Daoy (cell line): ENCODE measurements around the gene KRT33A. TPM values are rescaled to one million over a fixed set of nuclear protein-coding genes. Genes with fewer than 3 reads are reported as not detected.
"Not testable (repeated sequence)": the region's sequence is repeated elsewhere in the genome, so short reads cannot be mapped to it uniquely, and the experiment has no call there.

Source experiments
- DNase-seq: peaks from one replicate; pipeline ENCODE4 v3.0.0-alpha.2; 2015; ENCODE audit warnings: low read depth
- total RNA-seq: library from RNA; depleted of rRNA; stranded (reverse); fragments of >200 nt; shearing (Covaris generic); gene quantifications from 2 replicates; pipeline ENCODE4 v1.2.3, GENCODE V29; 2014

The KRT33A gene
- total RNA-seq, 1 experiment from 2014 or later = not detected

DNA sequence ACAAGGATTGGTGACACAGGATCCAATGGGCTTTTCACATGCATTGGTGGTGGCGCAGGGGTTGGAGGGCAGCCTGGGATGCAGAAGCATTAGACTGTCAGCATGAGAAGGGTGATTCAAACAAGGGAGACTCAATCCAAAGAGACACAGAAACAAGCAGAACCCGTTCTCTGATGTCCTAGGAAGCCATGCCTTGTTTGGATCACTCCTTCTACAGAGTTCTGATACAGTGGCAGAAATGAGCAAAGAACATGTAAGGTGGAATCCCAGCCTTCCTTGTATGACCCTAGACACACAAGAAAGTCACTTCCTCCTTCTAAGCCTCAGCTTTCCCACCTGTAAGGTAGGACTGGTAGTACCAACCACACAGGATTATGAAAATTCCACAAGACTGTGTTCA is 13.3 kb upstream of the KRT33A start:
- no peak for DNase-seq

DNA sequence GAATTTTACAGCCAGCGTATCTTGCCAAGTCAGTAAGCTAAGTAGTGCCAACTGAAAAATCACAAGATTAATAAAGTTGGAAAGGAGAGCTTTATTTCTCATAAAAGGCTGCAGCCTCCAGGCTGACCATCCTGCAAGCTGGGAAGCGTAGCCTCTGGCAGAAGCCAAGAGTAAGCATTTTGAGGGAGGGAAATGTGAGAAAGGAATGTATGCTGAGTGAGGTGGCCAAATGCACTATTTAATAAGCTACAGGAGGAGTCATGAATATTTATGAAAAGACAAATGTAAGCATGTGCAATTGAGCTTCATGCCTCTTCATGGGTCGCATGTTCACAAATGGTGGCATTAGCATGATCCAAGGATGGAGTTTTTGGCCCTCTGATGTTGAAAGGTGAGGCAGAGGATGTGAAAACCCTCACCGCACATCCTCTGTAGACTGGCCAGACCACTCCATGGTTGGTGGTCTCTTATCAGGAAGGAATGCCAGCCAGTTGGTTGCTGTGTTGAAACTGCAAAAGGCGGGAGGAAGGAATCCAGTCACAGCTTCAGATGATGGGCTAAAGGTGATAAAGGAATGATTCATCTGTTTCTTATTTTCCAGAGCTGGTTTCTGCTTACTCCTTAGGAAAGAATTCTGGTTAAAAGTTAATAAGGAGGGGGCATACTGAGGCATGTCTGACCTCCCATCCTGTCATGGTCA is 9.8 kb upstream of the KRT33A start:
- DNase-seq = peak; percentile 86

DNA sequence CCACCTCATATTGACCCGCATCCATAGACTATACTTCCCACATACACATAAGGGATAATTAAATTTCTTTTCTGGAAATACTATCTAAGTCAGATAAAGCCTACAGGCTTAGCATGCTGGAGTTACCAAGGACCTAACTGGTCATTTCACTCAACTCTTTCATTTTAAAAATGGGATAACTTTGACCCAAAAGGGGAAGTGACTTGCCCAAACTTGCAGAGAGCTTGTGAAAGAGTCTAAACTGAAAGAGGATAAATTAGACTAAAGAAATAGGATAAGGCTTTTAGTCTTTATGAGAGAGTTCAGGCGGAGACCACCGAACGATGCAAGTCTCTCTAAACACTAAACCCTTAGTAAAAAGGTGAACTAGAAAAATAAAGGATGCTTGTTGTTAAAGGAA is 3.9 kb upstream of the KRT33A start:
- DNase-seq = no peak

DNA sequence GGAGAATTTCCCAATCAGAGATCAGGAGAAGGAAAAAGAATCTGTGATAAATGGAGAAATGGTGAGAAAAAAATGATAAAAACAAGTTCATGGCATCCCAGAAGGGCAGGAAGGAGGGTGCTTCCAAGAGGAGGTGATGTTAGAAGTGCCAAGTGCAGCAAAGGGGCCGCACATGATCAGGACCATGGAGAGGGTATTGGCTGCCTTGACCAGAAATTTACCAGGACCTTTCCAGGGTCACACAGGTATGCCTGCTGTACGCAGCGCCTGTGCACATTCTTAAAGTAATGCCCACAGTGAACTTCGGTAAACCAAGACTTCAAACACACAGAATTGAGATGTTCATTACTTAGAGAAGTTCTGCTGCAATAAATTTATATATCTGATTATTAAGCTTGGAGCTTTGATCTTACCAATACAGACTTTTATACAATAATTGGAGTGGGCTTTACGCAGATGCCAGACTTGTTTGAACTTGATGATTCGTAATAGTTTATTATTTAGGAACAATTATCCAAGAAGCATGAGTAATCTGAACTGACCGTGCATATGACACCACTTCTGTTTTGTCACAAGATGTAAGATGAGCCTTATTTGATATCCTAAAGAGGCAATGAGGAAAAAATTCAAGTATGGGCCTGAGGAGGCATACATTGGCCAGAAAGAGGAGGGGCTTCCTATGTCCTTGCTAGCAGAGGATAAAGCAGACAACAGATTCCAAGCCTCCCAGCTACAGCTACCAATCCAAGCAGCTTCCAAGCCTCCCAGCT is 2.2 kb upstream of the KRT33A start:
- DNase-seq = no peak

DNA sequence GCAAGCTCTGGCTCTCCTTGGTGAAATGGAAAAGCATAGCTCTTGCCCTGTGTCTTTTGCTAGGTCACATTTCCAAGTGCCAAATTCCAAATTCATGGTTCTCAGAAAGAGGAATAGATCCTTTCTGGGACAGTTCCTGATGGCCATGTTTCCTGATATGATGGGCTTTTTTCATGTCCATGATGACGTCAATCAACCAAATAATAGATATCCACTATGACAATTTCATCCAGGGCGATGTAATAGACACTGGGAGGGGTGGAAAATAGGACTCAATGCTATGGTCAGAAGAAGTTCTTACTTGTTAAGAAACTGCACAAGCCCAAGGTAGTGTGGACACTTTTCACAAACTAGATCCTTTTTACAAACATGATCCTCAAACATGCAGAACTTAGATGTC is 549 bp upstream of the KRT33A start:
- DNase-seq = no peak

DNA sequence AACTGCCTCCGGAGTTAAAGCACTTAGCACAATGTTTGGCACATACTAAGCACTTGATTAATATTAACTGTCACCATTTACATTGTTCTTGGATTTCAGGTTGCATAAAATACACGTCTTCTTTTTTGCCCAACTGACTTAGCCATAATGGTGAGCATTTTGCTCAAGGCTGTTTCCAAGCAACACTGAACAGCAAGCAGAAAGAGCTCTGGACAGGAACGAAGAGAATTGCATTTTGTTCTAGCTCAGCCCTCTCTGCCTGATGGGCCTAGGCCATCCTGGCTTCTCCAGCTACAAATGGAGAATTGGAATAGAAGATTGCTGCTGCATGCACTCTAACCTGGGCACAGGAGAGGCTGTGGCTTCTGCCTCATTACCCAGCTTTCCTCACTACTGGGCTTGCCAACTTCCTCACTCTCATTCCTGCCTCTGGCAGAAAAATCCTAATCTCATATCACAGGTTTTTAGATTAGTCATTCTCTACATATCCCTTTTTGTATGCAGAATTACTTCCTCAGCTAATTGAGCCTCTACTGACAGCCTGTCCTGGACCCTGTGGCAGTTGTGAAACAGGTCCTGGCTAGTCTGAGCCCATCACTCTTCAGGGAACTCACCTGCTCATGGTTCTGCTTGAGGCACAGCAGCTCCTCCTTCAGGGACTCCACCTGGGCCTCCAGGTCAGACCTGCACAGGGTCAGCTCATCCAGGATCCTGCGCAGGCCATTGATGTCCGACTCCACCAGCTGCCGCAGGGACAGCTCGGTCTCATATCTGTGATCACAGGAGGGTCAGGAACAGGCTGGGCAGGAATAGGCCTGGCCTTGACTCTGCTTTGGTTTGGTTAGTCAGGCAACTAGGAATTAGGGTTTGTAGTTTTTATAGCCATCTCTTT is 2.5 kb downstream of the KRT33A start:
- no peak for DNase-seq

DNA sequence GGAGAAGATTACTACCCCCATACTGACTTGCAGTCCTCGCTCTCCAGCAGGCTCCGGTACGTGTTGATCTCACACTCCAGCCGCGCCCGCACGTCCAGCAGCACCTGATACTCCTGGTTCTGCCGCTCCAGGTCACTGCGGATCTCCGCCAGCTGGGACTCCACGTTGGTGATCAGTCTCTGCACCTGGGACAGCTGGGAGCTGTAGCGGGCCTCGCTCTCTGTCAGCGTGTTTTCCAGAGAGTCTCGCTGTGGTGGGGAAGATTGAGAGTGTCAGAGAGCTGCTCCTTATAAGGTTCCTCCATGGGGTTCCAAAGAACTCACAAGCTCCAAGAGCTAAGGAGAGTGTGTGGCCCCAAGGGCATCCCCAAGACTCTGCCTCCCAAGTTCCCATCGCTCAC is 4.2 kb downstream of the KRT33A start:
- DNase-seq = not testable (repeated sequence)

DNA sequence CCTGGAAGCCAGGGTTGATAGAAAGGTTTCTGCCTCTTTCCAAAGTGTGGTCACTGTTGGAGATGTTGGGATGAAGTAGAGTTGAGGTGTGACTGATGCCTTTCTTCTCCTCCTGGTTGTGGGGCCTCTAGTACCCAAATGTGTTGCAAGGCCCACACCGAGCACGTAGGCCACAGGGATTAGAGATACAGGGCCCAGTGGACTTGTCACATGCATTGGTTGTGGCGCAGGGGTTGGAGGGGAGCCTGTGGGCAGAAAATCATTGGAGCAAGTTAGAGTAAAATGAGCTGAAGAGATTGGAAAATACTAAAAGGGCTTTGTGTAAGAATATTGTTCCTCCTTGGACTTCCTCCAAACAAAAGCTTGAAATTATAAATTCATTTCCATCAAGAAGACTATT is 4.6 kb downstream of the KRT33A start:
- DNase-seq = no peak

DNA sequence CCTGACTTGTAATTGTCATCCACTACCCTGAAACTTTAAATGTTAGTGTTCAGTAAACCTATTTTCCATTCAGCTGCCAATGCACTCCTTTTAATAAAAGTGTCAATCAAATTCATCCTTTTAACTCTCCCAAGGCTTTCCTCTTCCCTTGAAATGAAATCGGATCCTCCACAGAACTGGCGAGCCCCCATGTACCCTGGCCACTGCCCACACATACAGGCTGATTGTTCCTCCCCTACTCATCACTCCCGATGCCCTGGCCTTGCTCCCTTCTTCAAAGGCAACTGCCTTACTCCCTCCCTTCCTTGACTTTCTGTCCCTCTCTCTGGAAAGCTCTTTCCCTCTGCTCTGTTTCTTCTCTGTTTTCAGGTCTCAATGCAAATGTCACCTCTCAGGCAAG is 7.6 kb downstream of the KRT33A start:
- DNase-seq = no peak

DNA sequence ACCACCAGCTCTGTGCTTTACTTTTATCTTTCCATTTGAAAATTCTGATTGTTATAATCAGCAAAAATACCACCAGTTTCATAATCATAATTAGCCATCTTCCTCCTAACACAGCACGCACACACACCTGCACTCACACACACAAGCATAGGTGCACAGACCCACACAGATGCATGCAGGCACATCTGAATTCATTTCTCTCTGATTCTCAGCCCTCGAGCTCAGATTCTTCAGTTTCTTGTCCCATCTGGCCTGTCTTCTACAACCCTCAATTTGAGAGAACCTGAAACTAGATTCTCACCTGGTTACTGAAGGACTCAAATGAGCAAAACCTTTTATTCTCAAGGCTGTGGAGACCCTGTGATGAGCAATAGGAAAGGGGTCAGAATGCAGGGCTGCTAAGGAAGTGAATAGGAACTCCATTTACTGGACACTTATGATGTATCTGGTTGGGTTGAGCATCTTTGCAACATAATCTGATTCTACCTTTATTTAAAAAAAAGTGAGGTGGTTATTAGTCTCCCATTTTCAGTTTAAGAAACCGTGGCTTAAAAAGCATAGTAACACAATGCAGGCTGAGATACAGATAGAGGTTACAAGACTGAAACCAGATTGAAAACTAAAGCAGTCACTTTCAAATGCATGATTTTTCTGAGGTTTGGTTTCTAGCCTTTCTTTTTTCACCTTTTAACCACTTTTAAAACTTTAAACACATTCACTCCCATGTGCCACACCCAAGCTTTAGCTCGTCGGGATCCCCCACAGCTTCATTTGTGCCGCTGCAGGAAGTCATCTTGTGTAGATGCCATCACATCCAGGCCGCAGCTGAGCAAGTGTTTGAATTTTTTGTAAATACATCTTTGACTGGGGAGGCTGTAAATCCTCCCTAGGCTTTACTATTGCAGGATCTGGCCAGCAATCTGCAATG is 9.4 kb downstream of the KRT33A start:
- no peak for DNase-seq

DNA sequence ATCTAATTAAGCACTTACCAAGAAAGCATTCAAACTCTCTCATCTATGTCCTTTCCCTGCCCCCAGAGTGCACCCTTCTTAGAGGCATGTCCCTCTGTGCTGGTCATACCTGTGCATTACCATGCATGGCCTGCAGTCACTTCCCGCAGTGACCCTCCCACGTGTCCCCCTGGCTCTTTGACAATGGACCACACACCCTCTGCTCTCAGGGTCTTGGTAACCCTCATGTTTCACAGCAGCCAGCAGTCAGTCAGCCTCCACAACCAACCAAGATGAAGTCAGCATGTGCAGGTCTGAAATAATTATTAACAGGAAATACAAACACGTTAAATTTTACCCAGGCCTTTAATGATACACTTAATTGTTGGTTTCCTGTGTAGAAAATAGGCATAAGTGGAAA is 10.1 kb downstream of the KRT33A start:
- DNase-seq = no peak

DNA sequence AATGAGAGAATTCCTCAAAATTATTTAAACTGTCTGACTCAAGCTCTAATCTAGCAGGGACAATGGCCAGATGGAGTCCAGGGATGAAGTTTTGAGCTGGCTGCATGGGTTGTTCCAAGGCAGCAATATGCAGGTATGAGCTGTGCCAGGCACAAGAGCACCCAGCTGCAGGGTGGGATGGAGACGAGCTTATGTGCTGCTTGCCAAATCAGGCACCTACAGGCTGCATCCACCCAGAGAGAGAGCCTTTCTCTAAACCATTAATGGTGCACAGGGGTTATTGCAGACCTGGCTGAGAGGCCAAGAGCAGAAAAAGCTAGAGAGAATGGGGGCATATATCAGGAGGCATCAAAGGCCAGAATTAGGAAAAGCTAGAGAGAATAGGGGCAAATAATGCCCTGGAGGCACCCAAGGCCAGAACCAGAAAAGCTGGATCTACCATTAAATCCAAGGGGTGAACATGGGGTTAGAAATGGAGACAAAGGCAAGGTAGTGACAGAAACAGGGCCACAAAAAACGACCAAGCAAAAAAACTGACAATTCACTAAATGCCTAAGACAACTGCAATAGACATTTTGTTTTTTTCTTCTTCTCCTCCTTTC is 11.0 kb downstream of the KRT33A start:
- DNase-seq = no peak

DNA sequence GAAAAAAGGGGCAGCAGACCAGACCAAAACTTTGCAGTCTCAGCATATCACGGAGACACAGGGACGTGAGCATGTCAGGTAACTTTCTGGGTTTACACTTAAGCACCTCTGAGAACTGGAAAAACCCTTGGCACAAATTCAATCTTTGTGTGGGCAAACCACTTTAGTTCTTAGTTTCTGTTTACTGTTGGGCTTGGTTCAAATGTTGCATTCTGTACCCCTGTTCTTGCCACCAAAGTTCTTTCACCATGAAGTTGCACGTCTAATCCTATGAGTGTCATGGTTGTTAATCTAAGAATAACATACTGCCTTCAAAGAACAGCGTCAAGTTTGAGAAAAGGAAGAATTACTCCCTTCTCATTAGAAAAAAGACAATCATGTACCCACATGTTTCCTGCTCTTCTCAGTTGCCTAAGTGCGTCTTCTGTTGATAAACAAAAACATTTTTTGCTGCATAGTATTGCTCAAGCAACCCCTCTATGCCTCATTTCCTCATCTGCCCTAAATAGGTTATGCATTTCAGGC is 11.6 kb downstream of the KRT33A start:
- DNase-seq = no peak

DNA sequence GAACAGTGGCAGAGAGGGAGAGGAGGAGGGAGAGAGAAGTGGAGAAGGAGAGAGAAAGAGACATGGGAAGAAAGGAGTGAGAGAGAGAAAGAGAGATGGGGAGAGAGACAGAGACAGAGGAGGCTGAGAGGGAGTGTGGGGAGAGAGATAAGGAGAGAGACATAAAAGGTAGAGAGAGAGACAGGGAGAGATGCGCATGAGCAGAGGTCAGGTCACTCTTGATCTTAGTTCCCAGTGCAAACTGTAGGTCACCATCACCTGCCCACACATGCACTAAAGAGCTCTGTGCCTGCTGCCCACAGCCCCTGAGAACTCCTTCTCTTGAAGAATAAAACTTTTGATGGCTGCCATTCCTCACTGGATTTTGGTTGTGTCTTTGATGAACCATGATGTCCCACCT is 14.9 kb downstream of the KRT33A start:
- DNase-seq = no peak

DNA sequence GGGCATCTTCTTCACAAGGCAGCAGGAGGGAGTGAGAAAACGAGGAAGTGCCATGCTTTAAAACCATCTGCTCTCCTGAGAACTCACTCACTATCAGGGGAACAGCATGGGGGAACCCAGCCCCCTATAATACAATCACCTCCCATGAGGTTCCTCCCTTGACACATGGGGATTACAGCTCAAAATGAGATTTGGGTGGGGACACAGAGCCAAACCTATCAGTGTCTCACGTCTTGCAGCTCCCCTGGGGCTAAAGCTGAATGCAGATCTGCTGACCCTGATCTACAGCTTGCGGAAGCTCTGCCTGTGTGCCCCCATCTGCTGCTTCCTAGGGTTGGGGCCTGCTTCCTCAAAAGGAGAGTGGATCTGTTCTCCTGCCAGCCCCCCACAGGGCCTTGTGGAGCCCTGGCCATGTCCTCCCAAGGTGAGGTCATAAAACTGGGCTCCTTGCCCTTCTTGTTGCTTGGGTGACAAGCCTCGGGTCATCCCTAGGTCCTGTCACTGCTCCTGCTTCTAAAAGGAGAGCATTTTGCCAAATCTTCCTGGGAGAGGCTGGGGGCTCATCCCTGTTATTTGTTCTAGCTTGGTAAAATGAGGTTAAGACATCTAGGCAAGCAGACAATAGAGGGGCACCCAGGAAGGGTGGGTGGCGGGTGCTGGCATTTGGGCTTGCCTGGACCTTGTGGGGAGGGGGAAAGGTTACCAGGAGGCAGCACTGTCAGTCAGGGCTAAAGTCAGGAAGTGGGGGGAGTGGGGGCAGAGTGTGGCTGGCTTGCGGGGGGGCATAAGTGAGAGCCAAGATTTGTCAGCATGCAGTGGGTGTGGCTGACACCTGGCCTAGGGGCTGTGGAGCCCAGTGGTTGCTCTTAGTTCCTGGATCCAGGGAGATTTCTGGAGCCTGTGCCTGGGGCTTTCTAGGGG is 16.0 kb downstream of the KRT33A start:
- no peak for DNase-seq

DNA sequence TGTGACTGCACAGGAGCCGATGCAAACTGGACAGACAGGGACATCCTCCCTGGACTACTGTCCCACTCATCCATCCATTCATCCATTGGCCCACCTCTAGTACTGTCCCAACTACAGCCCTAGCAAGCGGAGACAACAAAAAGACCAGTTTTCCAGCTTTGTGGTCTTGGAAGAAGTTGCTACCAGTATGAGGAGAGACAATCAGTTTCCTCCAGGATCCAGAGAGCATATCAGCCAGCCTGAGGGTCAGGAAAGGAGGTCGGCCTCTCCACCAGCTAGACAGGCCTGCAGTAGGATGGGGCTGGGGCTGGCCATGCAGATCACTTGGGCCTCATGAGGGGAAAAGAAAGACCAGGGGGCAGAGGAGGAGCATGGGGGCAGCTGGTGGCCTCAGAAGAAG is 16.8 kb downstream of the KRT33A start:
- no peak for DNase-seq

DNA sequence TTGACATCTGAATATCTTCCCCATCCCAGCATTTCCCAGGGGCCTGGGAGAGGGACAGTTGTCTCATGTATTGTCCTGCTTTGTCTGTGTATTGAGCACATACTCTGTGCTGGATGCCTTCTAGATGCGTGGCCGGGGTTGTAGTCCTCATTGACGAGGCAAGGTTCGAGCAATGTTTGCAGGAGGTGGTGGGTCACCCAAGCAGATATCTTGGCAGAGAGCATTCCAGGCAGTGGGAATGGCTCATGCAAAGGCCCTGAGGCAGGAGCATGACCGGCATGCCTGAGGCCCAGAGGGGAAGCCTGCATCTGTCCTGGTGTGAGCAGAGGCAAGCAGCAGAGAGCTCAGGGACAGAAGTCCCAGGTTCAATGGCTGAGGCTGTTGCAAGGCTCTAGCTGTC is 17.5 kb downstream of the KRT33A start:
- no peak for DNase-seq

DNA sequence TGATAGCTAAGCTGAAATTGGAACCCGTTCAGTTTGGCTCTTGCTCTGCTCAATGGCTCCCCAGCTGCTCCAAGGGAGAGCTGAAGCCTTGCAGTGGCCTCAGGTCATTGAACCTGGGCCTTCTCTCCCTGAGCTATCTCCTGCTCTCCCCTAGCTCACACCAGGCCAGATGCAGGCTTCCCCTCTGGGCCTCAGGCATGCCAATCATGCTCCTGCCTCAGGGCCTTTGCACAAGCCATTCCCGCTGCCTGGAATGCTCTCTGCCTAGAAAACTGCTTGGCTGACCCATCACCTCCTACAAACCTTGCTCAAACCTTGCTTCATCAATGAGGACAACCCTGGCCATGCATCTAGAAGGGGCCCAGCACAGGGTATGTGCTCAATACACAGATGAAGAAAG is 18.4 kb downstream of the KRT33A start:
- no peak for DNase-seq

DNA sequence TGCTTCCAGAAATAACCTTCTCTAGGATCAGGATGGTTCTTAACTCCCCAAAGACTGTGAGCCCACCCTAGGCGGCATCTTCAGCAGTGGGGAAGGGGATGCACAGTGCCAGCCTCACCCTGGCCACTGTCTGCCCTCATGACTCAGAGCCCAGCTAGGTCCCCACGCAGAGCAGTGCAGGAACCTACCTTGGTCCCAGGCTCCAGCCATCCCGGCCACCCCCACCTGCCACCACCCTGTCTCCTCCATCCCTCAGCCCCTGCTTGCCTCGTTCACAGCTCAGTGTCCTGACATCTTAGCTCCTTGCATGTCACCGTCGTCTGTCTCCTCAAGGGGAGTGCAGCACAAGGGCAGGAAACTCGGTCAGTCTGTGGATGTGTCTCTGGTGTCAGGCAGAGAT is 19.0 kb downstream of the KRT33A start:
- no peak for DNase-seq
